ENCODE measurements around the gene SSU72.

The SSU72 gene

GRCh38 chr1:1564268-1564667, 10.4 kb downstream of the SSU72 start:
- Histone ChIP-seq H3K4me2 (ENCODE audit: low read length) (no peak overlapping the region), H3K79me2 (ENCODE audit: insufficient read depth, low read length) (peaks cover 39% of the 10 kb centered on the region)
- TF ChIP-seq CTCF (IDR thresholded peaks at IDR 0.05; ENCODE audit: low read length) (no peak), EZH2 (IDR thresholded peaks at IDR 0.05; ENCODE audit: borderline replicate concordance, low read length) (no peak)

GRCh38 chr1:1563688-1564087, 11.0 kb downstream of the SSU72 start:
- Histone ChIP-seq H3F3A (ENCODE audit: insufficient read depth, low read length) (no peaks in the 10 kb centered on the region), H3K9me3 (ENCODE audit: low read length) (no peaks in the 10 kb centered on the region), H4K20me1 (ENCODE audit: insufficient read depth, low read length) (no peaks in the 10 kb centered on the region), H3K4me2 (ENCODE audit: low read length) (no peak overlapping the region), H3K4me1 (ENCODE audit: insufficient read depth, low read length, severe bottlenecking) (peaks cover under 1% of the 10 kb centered on the region), H3K36me3 (ENCODE audit: insufficient read depth, low read length) (peaks cover 58% of the 10 kb centered on the region), H3K79me2 (ENCODE audit: insufficient read depth, low read length) (peaks cover 33% of the 10 kb centered on the region), H3K4me3 (ENCODE audit: low read depth, low read length, poor library complexity, severe bottlenecking) (no peak overlapping the region), H3K27me3 (ENCODE audit: insufficient read depth, low read length) (no peaks in the 10 kb centered on the region), H3K9me2 (ENCODE audit: low read depth, low read length) (no peaks in the 10 kb centered on the region), H3K27ac (ENCODE audit: low read depth, low read length, poor library complexity, severe bottlenecking) (no peak overlapping the region), H2AFZ (ENCODE audit: low read length) (no peak overlapping the region), H3K9ac (ENCODE audit: low read length) (no peak overlapping the region)
- no peak for TF ChIP-seq CTCF (IDR thresholded peaks at IDR 0.05; ENCODE audit: low read length)
- TF ChIP-seq EZH2 (IDR thresholded peaks at IDR 0.05; ENCODE audit: borderline replicate concordance, low read length), result no peak

More at GRCh38 chr1:1564268-1564667, 10.4 kb downstream of the SSU72 start:
- Histone ChIP-seq H3F3A (ENCODE audit: insufficient read depth, low read length) (no peaks in the 10 kb centered on the region), H3K9me3 (ENCODE audit: low read length) (no peaks in the 10 kb centered on the region), H3K9ac (ENCODE audit: low read length) (no peak overlapping the region), H3K4me1 (ENCODE audit: insufficient read depth, low read length, severe bottlenecking) (no peaks in the 10 kb centered on the region), H3K9me2 (ENCODE audit: low read depth, low read length) (no peaks in the 10 kb centered on the region), H2AFZ (ENCODE audit: low read length) (no peak overlapping the region), H3K27me3 (ENCODE audit: insufficient read depth, low read length) (no peaks in the 10 kb centered on the region), H3K4me3 (ENCODE audit: low read depth, low read length, poor library complexity, severe bottlenecking) (no peak overlapping the region), H3K27ac (ENCODE audit: low read depth, low read length, poor library complexity, severe bottlenecking) (no peak overlapping the region), H3K36me3 (ENCODE audit: insufficient read depth, low read length) (peaks cover 62% of the 10 kb centered on the region), H4K20me1 (ENCODE audit: insufficient read depth, low read length) (no peaks in the 10 kb centered on the region)

GRCh38 chr1:1562556-1563195, 12.0 kb downstream of the SSU72 start:
- Histone ChIP-seq H3K79me2 (ENCODE audit: insufficient read depth, low read length) (peaks cover 23% of the 10 kb centered on the region), H3K4me2 (ENCODE audit: low read length) (no peak overlapping the region), H3K4me3 (ENCODE audit: low read depth, low read length, poor library complexity, severe bottlenecking) (no peak overlapping the region), H3K9ac (ENCODE audit: low read length) (no peak overlapping the region), H3K27me3 (ENCODE audit: insufficient read depth, low read length) (no peaks in the 10 kb centered on the region), H2AFZ (ENCODE audit: low read length) (no peak overlapping the region), H3F3A (ENCODE audit: insufficient read depth, low read length) (no peaks in the 10 kb centered on the region), H3K27ac (ENCODE audit: low read depth, low read length, poor library complexity, severe bottlenecking) (no peak overlapping the region), H3K36me3 (ENCODE audit: insufficient read depth, low read length) (peaks cover 58% of the 10 kb centered on the region), H3K4me1 (ENCODE audit: insufficient read depth, low read length, severe bottlenecking) (peaks cover 11% of the 10 kb centered on the region), H3K9me3 (ENCODE audit: low read length) (no peaks in the 10 kb centered on the region), H3K9me2 (ENCODE audit: low read depth, low read length) (no peaks in the 10 kb centered on the region), H4K20me1 (ENCODE audit: insufficient read depth, low read length) (no peaks in the 10 kb centered on the region)
- no peak for TF ChIP-seq EZH2 (IDR thresholded peaks at IDR 0.05; ENCODE audit: borderline replicate concordance, low read length)
- TF ChIP-seq CTCF (IDR thresholded peaks at IDR 0.05; ENCODE audit: low read length), result no peak

All from OCI-LY1 (cell line).